ENCODE results near the gene PRSS1.
A peak's percentile ranks its signal among the peaks of the same experiment; 100 is the strongest.

PRSS1 gene

DNA sequence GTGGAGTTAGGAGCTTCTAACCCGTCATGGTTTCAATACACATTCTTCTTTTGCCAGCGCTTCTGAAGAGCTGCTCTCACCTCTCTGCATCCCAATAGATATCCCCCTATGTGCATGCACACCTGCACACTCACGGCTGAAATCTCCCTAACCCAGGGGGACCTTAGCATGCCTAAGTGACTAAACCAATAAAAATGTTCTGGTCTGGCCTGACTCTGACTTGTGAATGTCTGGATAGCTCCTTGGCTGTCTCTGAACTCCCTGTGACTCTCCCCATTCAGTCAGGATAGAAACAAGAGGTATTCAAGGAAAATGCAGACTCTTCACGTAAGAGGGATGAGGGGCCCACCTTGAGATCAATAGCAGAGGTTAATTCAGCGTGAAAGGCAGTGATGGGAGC is 43.9 kb downstream of the PRSS1 start:
- DNase-seq (ENCODE audit: low read depth in 2 of 2): no peak

- DNase-seq (ENCODE audit: low read depth in 2 of 2): peak in 1 of 2 donors; percentile 41
Measured at GRCh38 chr7:142795339-142795863, 46.1 kb downstream of the PRSS1 start.

- DNase-seq (ENCODE audit: low read depth in 2 of 2): no peak
Measured at GRCh38 chr7:142796001-142796500, 46.8 kb downstream of the PRSS1 start.

DNA sequence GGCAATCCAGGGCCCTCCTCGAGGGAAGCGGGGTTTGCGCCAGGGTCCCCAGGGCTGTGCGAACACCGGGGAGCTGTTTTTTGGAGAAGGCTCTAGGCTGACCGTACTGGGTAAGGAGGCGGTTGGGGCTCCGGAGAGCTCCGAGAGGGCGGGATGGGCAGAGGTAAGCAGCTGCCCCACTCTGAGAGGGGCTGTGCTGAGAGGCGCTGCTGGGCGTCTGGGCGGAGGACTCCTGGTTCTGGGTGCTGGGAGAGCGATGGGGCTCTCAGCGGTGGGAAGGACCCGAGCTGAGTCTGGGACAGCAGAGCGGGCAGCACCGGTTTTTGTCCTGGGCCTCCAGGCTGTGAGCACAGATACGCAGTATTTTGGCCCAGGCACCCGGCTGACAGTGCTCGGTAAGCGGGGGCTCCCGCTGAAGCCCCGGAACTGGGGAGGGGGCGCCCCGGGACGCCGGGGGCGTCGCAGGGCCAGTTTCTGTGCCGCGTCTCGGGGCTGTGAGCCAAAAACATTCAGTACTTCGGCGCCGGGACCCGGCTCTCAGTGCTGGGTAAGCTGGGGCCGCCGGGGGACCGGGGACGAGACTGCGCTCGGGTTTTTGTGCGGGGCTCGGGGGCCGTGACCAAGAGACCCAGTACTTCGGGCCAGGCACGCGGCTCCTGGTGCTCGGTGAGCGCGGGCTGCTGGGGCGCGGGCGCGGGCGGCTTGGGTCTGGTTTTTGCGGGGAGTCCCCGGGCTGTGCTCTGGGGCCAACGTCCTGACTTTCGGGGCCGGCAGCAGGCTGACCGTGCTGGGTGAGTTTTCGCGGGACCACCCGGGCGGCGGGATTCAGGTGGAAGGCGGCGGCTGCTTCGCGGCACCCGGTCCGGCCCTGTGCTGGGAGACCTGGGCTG is 47.5 kb downstream of the PRSS1 start:
- no peak for DNase-seq (ENCODE audit: low read depth in 2 of 2)

DNA sequence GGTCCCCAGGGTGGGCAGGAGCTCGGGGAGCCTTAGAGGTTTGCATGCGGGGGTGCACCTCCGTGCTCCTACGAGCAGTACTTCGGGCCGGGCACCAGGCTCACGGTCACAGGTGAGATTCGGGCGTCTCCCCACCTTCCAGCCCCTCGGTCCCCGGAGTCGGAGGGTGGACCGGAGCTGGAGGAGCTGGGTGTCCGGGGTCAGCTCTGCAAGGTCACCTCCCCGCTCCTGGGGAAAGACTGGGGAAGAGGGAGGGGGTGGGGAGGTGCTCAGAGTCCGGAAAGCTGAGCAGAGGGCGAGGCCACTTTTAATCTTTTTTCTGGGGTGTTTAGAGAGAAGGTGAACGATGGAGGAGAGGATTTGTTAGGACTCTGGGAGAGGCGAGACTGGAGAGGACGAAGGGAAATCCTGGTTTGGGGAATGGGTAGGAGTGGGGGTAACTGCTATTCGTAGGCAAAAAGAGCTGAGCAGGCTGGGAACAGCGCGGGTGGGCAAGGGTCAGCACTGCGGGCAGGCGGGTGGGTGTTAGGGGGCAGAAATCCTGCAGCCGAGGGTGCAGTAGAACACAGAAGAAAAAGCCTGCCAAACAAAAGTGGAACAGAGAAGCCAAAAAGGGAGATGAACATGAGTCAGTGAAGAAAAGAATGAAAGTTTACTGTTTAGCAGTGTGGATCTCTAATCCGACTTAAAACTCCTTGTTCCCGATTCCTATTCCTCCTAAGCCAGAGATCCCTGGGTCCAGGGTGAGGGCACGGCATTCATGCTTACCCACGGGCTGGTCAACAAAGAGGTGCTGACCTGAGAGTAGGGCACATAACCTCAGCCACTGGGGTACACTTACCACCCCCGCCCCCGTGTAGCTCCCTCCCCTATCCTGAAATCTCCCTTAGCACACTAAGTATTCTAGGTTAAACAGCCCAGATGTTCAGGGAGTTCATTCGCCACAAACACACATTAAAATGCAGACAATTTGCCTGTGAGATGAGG is 48.4 kb downstream of the PRSS1 start:
- no peak for DNase-seq (ENCODE audit: low read depth in 2 of 2)

GRCh38 chr7:142798451-142799436 is 49.5 kb downstream of the PRSS1 start:
- DNase-seq (ENCODE audit: low read depth in 2 of 2): no peak

DNA sequence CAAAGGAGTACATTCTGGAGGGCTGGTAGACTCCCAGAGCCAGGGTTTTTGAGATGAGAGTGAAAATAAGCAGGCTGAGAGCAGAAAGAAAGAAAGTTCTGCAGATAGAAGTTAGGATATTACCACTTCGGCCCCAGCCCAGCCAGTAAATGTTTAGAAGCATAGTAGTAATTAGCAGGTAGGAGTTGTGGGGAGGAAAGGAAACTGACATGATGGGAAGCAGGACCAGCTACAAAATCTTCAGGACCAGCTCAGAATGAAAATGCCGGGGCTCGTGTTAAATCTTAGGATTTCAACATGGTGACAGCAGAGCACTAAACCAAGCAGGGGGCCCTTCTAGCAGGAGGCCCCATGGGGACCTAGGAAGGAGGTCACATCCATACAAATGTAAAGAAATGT is 50.2 kb downstream of the PRSS1 start:
- DNase-seq (ENCODE audit: low read depth in 2 of 2): no peak

GRCh38 chr7:142800088-142800487 is 50.8 kb downstream of the PRSS1 start:
- DNase-seq (ENCODE audit: low read depth in 2 of 2): no peak

DNA sequence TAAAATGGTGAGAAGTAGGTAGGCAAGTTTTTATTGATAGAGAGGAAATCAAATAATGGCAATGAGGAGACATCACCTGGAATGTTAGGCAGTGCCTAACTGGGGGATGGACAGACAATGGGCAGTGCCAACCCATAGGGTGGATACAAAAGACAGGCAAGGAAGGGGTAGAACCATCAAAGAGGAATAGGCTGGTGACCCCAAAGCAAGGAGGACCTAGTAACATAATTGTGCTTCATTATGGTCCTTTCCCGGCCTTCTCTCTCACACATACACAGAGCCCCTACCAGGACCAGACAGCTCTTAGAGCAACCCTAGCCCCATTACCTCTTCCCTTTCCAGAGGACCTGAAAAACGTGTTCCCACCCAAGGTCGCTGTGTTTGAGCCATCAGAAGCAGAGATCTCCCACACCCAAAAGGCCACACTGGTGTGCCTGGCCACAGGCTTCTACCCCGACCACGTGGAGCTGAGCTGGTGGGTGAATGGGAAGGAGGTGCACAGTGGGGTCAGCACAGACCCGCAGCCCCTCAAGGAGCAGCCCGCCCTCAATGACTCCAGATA is 51.5 kb downstream of the PRSS1 start:
- DNase-seq (ENCODE audit: low read depth in 2 of 2): no peak

DNA sequence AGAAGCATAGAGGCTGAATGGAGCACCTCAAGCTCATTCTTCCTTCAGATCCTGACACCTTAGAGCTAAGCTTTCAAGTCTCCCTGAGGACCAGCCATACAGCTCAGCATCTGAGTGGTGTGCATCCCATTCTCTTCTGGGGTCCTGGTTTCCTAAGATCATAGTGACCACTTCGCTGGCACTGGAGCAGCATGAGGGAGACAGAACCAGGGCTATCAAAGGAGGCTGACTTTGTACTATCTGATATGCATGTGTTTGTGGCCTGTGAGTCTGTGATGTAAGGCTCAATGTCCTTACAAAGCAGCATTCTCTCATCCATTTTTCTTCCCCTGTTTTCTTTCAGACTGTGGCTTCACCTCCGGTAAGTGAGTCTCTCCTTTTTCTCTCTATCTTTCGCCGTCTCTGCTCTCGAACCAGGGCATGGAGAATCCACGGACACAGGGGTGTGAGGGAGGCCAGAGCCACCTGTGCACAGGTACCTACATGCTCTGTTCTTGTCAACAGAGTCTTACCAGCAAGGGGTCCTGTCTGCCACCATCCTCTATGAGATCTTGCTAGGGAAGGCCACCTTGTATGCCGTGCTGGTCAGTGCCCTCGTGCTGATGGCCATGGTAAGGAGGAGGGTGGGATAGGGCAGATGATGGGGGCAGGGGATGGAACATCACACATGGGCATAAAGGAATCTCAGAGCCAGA is 52.5 kb downstream of the PRSS1 start:
- no peak for DNase-seq (ENCODE audit: low read depth in 2 of 2)

DNA sequence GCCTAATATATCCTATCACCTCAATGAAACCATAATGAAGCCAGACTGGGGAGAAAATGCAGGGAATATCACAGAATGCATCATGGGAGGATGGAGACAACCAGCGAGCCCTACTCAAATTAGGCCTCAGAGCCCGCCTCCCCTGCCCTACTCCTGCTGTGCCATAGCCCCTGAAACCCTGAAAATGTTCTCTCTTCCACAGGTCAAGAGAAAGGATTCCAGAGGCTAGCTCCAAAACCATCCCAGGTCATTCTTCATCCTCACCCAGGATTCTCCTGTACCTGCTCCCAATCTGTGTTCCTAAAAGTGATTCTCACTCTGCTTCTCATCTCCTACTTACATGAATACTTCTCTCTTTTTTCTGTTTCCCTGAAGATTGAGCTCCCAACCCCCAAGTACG is 53.0 kb downstream of the PRSS1 start:
- DNase-seq (ENCODE audit: low read depth in 2 of 2): no peak

Data from stimulated activated CD8-positive, alpha-beta memory T cell treated with anti-CD3 and anti-CD28 coated beads, Interleukin-7, amount 100 ng/mL, for 1 hour (primary cell).